Stomach (tissue), 9 donors: ENCODE results near the gene BRCA1. TPM values are rescaled to one million over a fixed set of nuclear protein-coding genes. Genes with fewer than 3 reads are reported as not detected.
A peak's percentile ranks its signal among the peaks of the same experiment; 100 is the strongest.

ENCODE experiments used
- DNase-seq, 2 donors: peaks; one replicate each; pipeline versions ENCODE4 v3.0.0 to v3.0.0-alpha.2; 2013 to 2019
- H3K27ac ChIP-seq, 5 donors: fragments of 200-600 bp in 4 of 5; sonication (generic) in 4 of 5; one replicate each; pipeline ENCODE4 v1.5.1; 2013 to 2019; ENCODE audit warnings: mild to moderate bottlenecking in 1 of 5, moderate library complexity in 1 of 5
- H3K27me3 ChIP-seq, 3 donors: fragments of 200-600 bp; sonication (generic); one replicate each; pipeline ENCODE4 v1.5.1; 2017 to 2019; ENCODE audit warnings: mixed run types in 1 of 3
- H3K36me3 ChIP-seq, 4 donors: fragments of 200-600 bp; sonication (generic); 1 replicate in 3 of 4; 2 replicates in 1 of 4; pipeline ENCODE4 v1.5.1; 2016 to 2019
- H3K4me1 ChIP-seq, 4 donors: fragments of 200-600 bp; sonication (generic); one replicate each; pipeline ENCODE4 v1.5.1; 2016 to 2019
- H3K4me3 ChIP-seq, 4 donors: fragments of 200-600 bp; sonication (generic) in 3 of 4; one replicate each; pipeline ENCODE4 v1.5.1; 2016 to 2019; ENCODE audit warnings: mild to moderate bottlenecking in 1 of 4
- H3K9me3 ChIP-seq, 4 donors: fragments of 200-600 bp; sonication (generic); one replicate each; pipeline ENCODE4 v1.5.1; 2016 to 2019
- CTCF ChIP-seq, 7 experiments: fragments of 450-650 bp in 4 of 7; fragments of 200-600 bp in 3 of 7; sonication (generic) in 3 of 7; IDR thresholded peaks; one replicate each; pipeline ENCODE4 v1.5.1; 2016 to 2019; ENCODE audit warnings: antibody characterized with exemption in 7 of 7, control low read depth in 2 of 7, mild to moderate bottlenecking in 1 of 7
- EP300 ChIP-seq: sonication (generic); formaldehyde crosslinking; IDR thresholded peaks from one replicate; pipeline ENCODE4 v1.6.1; 2017; ENCODE audit warnings: antibody characterized with exemption
- POLR2A ChIP-seq, 4 donors: fragments of 450-650 bp; IDR thresholded peaks; one replicate each; pipeline ENCODE4 v1.6.1; 2016; ENCODE audit warnings: antibody characterized with exemption in 4 of 4, control low read depth in 2 of 4, mild to moderate bottlenecking in 1 of 4, moderate library complexity in 1 of 4
- POLR2AphosphoS5 ChIP-seq, 3 donors: sonication (generic); formaldehyde crosslinking; IDR thresholded peaks; one replicate each; pipeline ENCODE4 v1.6.1; 2016; ENCODE audit warnings: antibody characterized with exemption in 3 of 3
- WGBS, 5 donors: extraction: QIAGEN DNeasy Blood & Tissue Kit in 3 of 5; methylation state at CpG; one replicate each; pipeline versions ENCODE4 v1.1.5 to v1.1.7; 2013 to 2018; 5-methylcytosine and 5-hydroxymethylcytosine counted together
- intact Hi-C: fragments of 100-400 bp; cut with DNase I; formaldehyde crosslinking; loops from one replicate; pipeline ENCODE4 v1.15.1; 2023; ENCODE audit warnings: low total_unique reads
- polyA plus RNA-seq, 3 donors: library from polyadenylated mRNA; stranded (reverse); fragments of 200-250 nt; gene quantifications; one replicate each; pipeline ENCODE4 v1.2.3, GENCODE V29; 2013
- total RNA-seq, 5 donors: library from RNA; depleted of rRNA; stranded (reverse); fragments of >200 nt; gene quantifications; one replicate each; pipeline versions ENCODE4 v1.1.0 to v1.2.3, GENCODE V29; 2014 to 2016
- donor health status: healthy with polysubstance abuse.
- donor health status: Bipolar disorder and iron deficiency.
- donor health status: healthy.

The BRCA1 gene
- total and polyA plus RNA-seq, 8 donors = 2.0 to 47.5 (median 14.3) TPM

GRCh38 chr17:43020030-43020621 lies 105.0 kb downstream of the BRCA1 start:
- intact Hi-C loops = loop anchor here (10.0 kb wide), 1 partner anchor 105 kb away; the partner anchor contains the start of gene BRCA1
- Histone ChIP-seq H3K27ac (peak overlapping the region; percentile 9 to 90 (median 86)), H3K4me1 (peaks cover 49 to 77% (median 59%) of the 10 kb centered on the region in 4 donors), H3K4me3 (peak overlapping the region in 3 of 4 donors; percentile 87 to 100 (median 97)), H3K9me3 (no peaks in the 10 kb centered on the region), H3K36me3 (peaks cover 16 to 33% (median 31%) of the 10 kb centered on the region in 4 donors), H3K27me3 (no peaks in the 10 kb centered on the region)
- WGBS, 5 donors = 50 to 72% (median 68%) methylated on average over 6 of the region's 6 CpGs
- DNase-seq = peak in 1 of 2 donors; percentile 50
- no peak for TF ChIP-seq EP300

GRCh38 chr17:43019418-43019817 lies 105.7 kb downstream of the BRCA1 start:
- no peaks in the 10 kb centered on the region for H3K27me3 ChIP-seq
- peak overlapping the region in 1 of 4 donors; percentile 100 for H3K4me3 ChIP-seq
- H3K9me3 ChIP-seq = no peaks in the 10 kb centered on the region
- TF ChIP-seq POLR2A (IDR thresholded peaks at IDR 0.05) (no peak), POLR2AphosphoS5 (IDR thresholded peaks at IDR 0.05) (no peak), EP300 (no peak), CTCF (IDR thresholded peaks at IDR 0.05) (no peak)
- DNase-seq = no peak
- 28 to 35% (median 32%) methylated on average over 7 of the region's 7 CpGs for WGBS, 5 donors
- peaks cover 54 to 79% (median 62%) of the 10 kb centered on the region in 4 donors for H3K4me1 ChIP-seq
- H3K36me3 ChIP-seq = peaks cover 17 to 40% (median 38%) of the 10 kb centered on the region in 4 donors
- H3K27ac ChIP-seq = peak overlapping the region in 4 of 5 donors; percentile 77 to 90 (median 88)
- intact Hi-C loops = no loop called here

- TF ChIP-seq POLR2A (IDR thresholded peaks at IDR 0.05) (no peak), EP300 (no peak), POLR2AphosphoS5 (IDR thresholded peaks at IDR 0.05) (no peak)
- no peak overlapping the region for H3K4me3 ChIP-seq
- no peaks in the 10 kb centered on the region for H3K9me3 ChIP-seq
- WGBS, 5 donors = 33 to 52% (median 41%) methylated on average over 4 of the region's 4 CpGs
- H3K4me1 ChIP-seq = peaks cover 51 to 79% (median 59%) of the 10 kb centered on the region in 4 donors
- H3K27ac ChIP-seq = peak overlapping the region in 4 of 5 donors; percentile 77 to 90 (median 88)
- H3K36me3 ChIP-seq = peaks cover 21 to 45% (median 43%) of the 10 kb centered on the region in 4 donors
- H3K27me3 ChIP-seq = no peaks in the 10 kb centered on the region
- DNase-seq = no peak
- intact Hi-C loops = no loop called here
Observed at GRCh38 chr17:43018932-43019331, 106.2 kb downstream of the BRCA1 start.

GRCh38 chr17:43018008-43018853 lies 106.9 kb downstream of the BRCA1 start:
- WGBS, 5 donors = 67 to 78% (median 70%) methylated on average over 19 of the region's 19 CpGs

GRCh38 chr17:43016216-43016615 lies 108.9 kb downstream of the BRCA1 start:
- Histone ChIP-seq H3K9me3 (no peaks in the 10 kb centered on the region), H3K27me3 (no peaks in the 10 kb centered on the region), H3K4me3 (no peak overlapping the region), H3K27ac (peak overlapping the region in 4 of 5 donors; percentile 55 to 76 (median 65)), H3K36me3 (peaks cover 29 to 68% (median 62%) of the 10 kb centered on the region in 4 donors), H3K4me1 (peaks cover 54 to 81% (median 57%) of the 10 kb centered on the region in 4 donors)
- no peak for DNase-seq
- no peak for TF ChIP-seq EP300
- intact Hi-C loops = no loop called here
- 81 to 97% (median 86%) methylated on average over 4 to 7 of the region's 7 CpGs for WGBS, 5 donors

More at GRCh38 chr17:43018008-43018853, 106.9 kb downstream of the BRCA1 start:
- Histone ChIP-seq H3K27ac (peak overlapping the region in 4 of 5 donors; percentile 28 to 89 (median 64)), H3K9me3 (no peaks in the 10 kb centered on the region), H3K36me3 (peaks cover 28 to 52% (median 50%) of the 10 kb centered on the region in 4 donors), H3K4me3 (no peak overlapping the region), H3K4me1 (peaks cover 51 to 80% (median 61%) of the 10 kb centered on the region in 4 donors), H3K27me3 (no peaks in the 10 kb centered on the region)
- intact Hi-C loops = no loop called here
- DNase-seq = peak in 1 of 2 donors; percentile 76
- TF ChIP-seq POLR2A (IDR thresholded peaks at IDR 0.05) (no peak), POLR2AphosphoS5 (IDR thresholded peaks at IDR 0.05) (no peak)

GRCh38 chr17:43015579-43015978 lies 109.6 kb downstream of the BRCA1 start:
- peaks cover 50 to 83% (median 55%) of the 10 kb centered on the region in 4 donors for H3K4me1 ChIP-seq
- no peaks in the 10 kb centered on the region for H3K27me3 ChIP-seq
- peaks cover 29 to 71% (median 62%) of the 10 kb centered on the region in 4 donors for H3K36me3 ChIP-seq
- no peak overlapping the region for H3K4me3 ChIP-seq
- peak in 1 of 2 donors; percentile 47 for DNase-seq
- no peak for TF ChIP-seq CTCF (IDR thresholded peaks at IDR 0.05)
- TF ChIP-seq EP300 = no peak
- peak in 2 of 3 donors; percentile 25 to 57 for TF ChIP-seq POLR2AphosphoS5 (IDR thresholded peaks at IDR 0.05)
- TF ChIP-seq POLR2A (IDR thresholded peaks at IDR 0.05) = no peak
- 54 to 77% (median 70%) methylated on average over 7 to 9 of the region's 9 CpGs for WGBS, 5 donors
- no peaks in the 10 kb centered on the region for H3K9me3 ChIP-seq
- H3K27ac ChIP-seq = peak overlapping the region; percentile 3 to 76 (median 64)
- intact Hi-C loops = no loop called here
